ENCODE results near the gene SLC22A15. TPM values are rescaled to one million over a fixed set of nuclear protein-coding genes. Genes with fewer than 3 reads are reported as not detected.

SLC22A15 gene
- total RNA-seq, 4 donors from 2014 or later: 0.53 to 6.6 (median 2.1) TPM

GRCh38 chr1:116115476-116116439, 139.4 kb downstream of the SLC22A15 start:
- no peak for DNase-seq
- Histone ChIP-seq H3K4me1 (peaks cover 0 to 19% (median 3%) of the 10 kb centered on the region in 4 donors), H3K9me3 (no peaks in the 10 kb centered on the region), H3K4me3 (no peak overlapping the region), H3K36me3 (no peaks in the 10 kb centered on the region), H3K27me3 (no peaks in the 10 kb centered on the region), H3K27ac (no peak overlapping the region)
- TF ChIP-seq CTCF (IDR thresholded peaks at IDR 0.05): no peak
- no peak for TF ChIP-seq POLR2A (IDR thresholded peaks at IDR 0.05)

- no peak for DNase-seq
- no peak overlapping the region for H3K4me3 ChIP-seq
- no peak overlapping the region for H3K27ac ChIP-seq
- H3K36me3 ChIP-seq: no peaks in the 10 kb centered on the region
- H3K27me3 ChIP-seq: no peaks in the 10 kb centered on the region
- no peaks in the 10 kb centered on the region for H3K9me3 ChIP-seq
- H3K4me1 ChIP-seq: peaks cover 0 to 2% (median 0%) of the 10 kb centered on the region in 4 donors
- TF ChIP-seq POLR2A (IDR thresholded peaks at IDR 0.05): no peak
- TF ChIP-seq CTCF (IDR thresholded peaks at IDR 0.05): no peak
These were observed 142.2 kb downstream of the SLC22A15 start for GRCh38 chr1:116118471-116118870.

Other genes starting within 250 kb of the SLC22A15 start
- gene CASQ2, start 207.8 kb upstream of the SLC22A15 start, total RNA-seq: 1 to 10 TPM in 1 of 4 donors, under 1 TPM in 3; 0.53 to 1.5 (median 0.68) TPM
- not detected for gene NHLH2, start 135.4 kb upstream of the SLC22A15 start, total RNA-seq
- gene MAB21L3, start 134.9 kb downstream of the SLC22A15 start, total RNA-seq: 1 to 10 TPM in 2 of 4 donors, under 1 TPM in 1, not detected in 1; 0.94 to 1.8 (median 1.1) TPM

Measured in Peyer's patch (tissue), 4 donors.